22Rv1 (cell line): ENCODE measurements around the gene RBM6.
A peak's percentile ranks its signal among the peaks of the same experiment; 100 is the strongest.
"Not testable (repeated sequence)": the region's sequence is repeated elsewhere in the genome, so short reads cannot be mapped to it uniquely, and the experiment has no call there.

Source experiments
- H3K27ac ChIP-seq: fragments of 450-650 bp; 2 replicates; pipeline ENCODE4 v1.5.1; 2017
- ZFX ChIP-seq: fragments of 450-650 bp; IDR thresholded peaks from 2 replicates; pipeline ENCODE4 v1.6.1; 2017; ENCODE audit warnings: antibody characterized with exemption, borderline replicate concordance
- TF ChIP-seq, protein P1 (sequence below): fragments of 450-650 bp; IDR thresholded peaks from 2 replicates; pipeline ENCODE4 v1.5.1; 2017; ENCODE audit warnings: mild to moderate bottlenecking

RBM6 gene

DNA sequence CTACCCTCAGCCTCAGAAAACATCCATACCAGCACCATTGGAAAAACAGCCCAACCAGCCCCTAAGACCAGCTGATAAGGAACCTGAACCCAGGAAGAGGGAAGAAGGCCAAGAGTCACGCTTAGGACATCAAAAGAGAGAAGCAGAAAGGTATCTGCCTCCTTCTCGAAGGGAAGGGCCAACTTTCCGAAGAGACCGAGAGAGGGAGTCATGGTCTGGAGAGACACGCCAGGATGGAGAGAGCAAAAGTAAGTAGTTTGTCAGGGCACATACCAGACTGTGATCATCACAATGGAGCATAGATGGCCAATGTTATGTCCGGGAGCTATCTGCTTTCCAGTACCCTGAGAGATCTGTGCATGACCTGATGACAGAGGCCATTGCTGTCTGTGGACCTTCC lies 117.8 kb downstream of the RBM6 start:
- no peak for TF ChIP-seq ZFX
- TF ChIP-seq, protein P1, sequence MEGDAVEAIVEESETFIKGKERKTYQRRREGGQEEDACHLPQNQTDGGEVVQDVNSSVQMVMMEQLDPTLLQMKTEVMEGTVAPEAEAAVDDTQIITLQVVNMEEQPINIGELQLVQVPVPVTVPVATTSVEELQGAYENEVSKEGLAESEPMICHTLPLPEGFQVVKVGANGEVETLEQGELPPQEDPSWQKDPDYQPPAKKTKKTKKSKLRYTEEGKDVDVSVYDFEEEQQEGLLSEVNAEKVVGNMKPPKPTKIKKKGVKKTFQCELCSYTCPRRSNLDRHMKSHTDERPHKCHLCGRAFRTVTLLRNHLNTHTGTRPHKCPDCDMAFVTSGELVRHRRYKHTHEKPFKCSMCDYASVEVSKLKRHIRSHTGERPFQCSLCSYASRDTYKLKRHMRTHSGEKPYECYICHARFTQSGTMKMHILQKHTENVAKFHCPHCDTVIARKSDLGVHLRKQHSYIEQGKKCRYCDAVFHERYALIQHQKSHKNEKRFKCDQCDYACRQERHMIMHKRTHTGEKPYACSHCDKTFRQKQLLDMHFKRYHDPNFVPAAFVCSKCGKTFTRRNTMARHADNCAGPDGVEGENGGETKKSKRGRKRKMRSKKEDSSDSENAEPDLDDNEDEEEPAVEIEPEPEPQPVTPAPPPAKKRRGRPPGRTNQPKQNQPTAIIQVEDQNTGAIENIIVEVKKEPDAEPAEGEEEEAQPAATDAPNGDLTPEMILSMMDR, result no peak
- H3K27ac ChIP-seq, result no peak overlapping the region

DNA sequence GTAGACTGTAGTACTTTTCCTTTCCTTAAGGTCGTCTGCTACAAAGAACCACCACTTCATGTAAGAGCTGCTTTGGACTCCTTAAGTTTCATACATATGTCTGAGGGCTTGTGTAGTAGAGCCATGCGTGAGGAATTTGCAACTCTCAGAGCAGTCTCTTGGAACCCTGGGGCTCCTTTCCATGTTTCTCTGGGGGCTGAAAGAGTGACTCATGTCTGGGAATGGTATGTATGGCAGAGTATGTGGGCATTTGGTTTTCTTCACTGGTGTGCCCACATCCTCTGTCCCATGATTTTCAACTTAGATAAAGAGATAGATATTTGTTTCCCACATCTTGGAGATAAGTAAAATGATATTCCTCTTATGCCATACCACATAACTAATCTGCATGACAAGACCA lies 128.2 kb downstream of the RBM6 start:
- TF ChIP-seq ZFX, result no peak
- TF ChIP-seq, protein P1, result no peak
- H3K27ac ChIP-seq, result no peak overlapping the region

DNA sequence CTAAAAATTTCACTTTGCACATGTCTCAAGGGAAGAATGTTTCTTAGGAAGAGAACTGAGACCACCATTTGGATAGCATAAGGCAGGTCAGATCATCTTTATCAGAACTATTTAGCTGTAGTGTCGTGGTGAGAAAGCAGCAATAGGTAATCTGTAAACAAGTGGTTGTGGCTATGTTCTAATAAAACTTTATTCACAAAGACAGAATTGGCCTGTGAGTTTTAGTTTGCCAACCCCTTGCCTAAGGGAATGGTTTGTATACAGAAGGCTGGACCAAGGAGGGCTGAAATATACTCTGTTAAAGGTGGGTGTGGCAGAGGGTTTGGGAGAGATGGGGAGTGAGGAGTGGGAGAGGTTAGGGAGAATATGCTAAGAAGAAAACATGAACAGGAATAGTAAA lies 138.1 kb downstream of the RBM6 start:
- TF ChIP-seq, protein P1, result no peak
- no peak for TF ChIP-seq ZFX

DNA sequence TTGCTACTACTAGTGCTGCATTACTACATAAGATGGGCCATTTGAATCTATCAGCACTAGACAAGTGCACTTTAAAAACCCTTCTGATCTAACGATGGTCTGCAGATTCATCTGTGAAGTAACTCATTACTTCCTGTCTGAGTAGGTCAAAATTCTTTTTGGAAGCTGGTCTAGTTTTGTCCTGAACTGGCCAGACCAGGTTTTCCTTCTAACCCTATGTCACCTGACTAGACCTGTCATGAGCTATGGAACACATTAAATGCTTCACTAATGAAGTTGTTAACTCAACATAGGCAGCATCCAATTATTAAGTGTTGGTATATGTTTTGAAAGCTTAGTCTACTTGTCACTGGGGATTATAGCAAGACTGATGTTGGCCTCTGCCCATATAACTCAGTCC lies 138.7 kb downstream of the RBM6 start:
- H3K27ac ChIP-seq, result peak overlapping the region; percentile 34; the same call in 1 of the 2 replicates
- TF ChIP-seq, protein P1, result no peak
- no peak for TF ChIP-seq ZFX

More for the DNA sequence above, 138.1 kb downstream of the RBM6 start:
- peak overlapping the region; percentile 34; the same call in 1 of the 2 replicates for H3K27ac ChIP-seq

DNA sequence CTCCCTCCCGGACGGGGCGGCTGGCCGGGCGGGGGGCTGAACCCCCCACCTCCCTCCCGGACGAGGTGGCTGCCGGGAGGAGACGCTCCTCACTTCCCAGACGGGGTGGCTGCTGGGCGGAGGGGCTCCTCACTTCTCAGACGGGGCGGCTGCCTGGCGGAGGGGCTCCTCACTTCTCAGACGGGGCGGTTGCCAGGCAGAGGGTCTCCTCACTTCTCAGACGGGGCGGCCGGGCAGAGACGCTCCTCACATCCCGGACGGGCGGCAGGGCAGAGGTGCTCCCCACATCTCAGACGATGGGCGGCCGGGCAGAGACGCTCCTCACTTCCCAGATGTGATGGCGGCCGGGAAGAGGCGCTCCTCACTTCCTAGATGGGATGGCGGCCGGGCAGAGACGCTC lies 145.0 kb downstream of the RBM6 start:
- not testable (repeated sequence) for H3K27ac ChIP-seq

DNA sequence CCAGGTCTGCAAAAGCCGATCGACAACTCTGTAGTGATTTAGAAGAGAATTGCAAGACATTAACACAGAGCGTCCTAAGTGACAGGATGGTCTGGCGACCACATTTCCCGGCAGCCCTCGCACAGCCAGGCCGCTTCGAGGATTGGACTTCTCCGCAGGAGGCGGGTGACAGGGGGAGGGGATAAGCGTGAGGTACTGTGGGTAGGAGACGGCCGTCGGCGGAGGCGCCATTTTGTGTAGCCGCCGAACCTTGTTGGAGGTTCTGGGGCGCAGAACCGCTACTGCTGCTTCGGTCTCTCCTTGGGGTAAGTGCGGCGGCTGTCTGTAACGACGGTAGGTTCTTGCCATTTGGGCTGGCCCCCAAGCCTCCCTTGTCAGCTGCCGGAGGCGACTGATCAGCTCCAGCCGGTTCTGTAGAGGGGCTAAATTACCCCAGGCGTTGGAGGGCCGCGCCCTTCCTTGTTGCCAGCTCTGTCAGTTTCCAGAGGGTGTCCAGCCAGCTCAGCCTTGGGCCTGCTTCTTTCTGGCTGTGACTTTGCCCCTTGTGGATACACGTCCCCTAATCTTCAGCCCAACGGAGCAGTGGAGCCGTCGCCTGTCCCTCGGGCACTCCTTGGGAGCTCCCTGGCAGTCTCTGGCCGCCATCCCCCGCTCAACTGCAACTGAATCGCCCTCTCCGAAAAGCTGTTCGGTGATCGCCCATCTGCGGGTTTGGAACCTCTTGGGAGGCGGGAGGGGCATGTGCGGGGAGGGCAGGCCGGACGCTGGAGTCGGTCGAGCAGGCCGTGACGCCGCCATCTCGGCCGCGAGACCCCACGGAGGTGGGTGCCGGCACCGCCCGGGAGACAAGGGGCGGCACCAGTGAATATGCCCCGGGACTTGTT lies 149.0 kb downstream of the RBM6 start, which contains the start of gene RBM5:
TSS of gene RBM5 (plus strand) at position 195 of the 884 bp plus-strand sequence. CDS start 1,516 bp downstream, outside the sequence.
- TF ChIP-seq, protein P1, result no peak
- TF ChIP-seq ZFX, result no peak
- H3K27ac ChIP-seq, result peak within 1 kb of the TSS; percentile 83

DNA sequence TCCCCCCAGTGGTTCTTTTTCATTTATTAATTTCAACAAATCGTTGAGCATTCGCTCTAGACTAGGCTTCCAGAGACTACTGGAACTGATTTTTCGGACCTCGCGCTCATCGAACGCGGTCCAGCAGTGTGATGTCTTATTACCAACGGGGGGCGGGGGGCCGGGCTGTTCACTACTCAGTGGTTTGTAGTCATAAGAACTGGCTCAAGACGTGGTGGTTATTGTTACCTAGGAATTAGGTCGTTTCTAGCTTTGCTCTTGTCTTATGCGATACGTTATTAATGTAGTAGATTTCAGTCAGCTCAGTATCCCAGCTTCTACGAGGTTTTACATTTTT lies 149.6 kb downstream of the RBM6 start:
- H3K27ac ChIP-seq, result peak overlapping the region; percentile 83
- TF ChIP-seq, protein P1, result no peak
- no peak for TF ChIP-seq ZFX

DNA sequence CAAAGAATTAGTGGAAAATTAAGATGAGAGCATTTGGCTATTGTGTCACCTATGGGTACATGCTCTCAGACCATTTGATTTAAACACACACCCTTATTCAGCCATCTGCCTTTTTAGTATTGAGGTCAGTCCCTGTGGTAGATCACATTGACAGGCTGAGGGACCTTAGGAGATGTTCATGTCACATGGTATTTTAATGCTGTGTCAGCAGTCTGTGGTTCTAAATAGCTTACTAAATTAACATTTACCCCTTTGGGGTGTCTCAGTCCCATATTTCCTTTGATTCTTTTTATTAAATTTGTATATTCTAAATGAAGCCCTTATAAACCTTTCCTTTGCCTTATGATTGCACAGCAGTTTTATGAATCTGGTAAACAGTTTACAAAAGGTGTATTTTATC lies 151.0 kb downstream of the RBM6 start:
- no peak overlapping the region for H3K27ac ChIP-seq
- no peak for TF ChIP-seq ZFX
- TF ChIP-seq, protein P1, result no peak
